SKM-1 treated with dmso at 0.1 percent for 144 hours (cell line): ENCODE data around the gene SNORC.

Experiments used
- DNase-seq: peaks from one replicate; lab custom pipeline; 2025; ENCODE audit not compliant: unreplicated experiment; lab: John Stamatoyannopoulos, UW

Gene SNORC

DNA sequence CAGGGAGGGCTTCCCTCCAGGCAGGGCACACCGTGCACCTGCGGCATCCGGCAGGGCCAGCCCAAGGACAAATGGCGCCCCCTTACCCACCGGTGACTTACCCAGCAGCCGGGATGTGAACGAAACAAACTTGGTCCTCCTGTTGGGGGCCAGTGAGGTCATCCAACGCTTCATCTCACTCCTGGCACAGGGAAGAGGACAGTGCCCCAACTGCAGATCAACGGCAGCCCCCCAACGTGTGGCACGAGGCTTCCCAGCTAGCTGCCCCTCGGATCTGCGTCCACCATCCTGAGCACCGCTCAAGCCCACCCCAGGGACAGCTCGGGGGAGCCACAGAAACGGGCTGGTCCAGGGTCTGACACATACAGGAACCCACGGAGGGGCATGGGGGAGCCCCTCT, 12.0 kb downstream of the SNORC start:
- DNase-seq, result no peak

DNA sequence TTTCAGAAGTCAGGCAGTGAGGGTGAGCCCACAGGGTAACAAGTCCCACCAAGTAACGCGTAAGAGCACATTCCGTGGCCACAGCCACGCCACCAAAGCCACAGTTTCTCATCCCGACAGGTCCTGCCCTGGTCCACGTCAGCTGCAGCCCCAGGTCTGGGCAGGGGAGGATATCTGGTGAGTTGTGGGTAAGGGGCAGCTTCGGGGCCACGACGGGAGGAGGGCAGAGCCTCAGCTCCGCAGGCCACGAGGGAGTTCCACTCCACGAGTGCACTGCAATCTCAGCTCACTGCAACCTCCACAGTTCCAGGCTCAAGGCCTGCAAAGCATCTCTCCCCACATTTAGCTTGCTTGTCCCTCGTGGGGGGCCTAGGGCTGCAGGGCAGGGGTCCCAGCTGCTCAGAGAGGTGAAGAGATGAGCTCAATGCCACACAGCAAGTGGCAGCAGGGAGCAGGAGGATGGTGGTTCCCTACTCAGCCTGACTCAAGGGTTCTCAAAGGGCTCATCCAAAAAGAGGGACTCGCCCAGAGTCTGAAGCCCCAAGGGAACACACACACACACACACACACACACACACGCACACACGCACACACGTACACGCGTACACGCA, 12.5 kb downstream of the SNORC start:
- no peak for DNase-seq

DNA sequence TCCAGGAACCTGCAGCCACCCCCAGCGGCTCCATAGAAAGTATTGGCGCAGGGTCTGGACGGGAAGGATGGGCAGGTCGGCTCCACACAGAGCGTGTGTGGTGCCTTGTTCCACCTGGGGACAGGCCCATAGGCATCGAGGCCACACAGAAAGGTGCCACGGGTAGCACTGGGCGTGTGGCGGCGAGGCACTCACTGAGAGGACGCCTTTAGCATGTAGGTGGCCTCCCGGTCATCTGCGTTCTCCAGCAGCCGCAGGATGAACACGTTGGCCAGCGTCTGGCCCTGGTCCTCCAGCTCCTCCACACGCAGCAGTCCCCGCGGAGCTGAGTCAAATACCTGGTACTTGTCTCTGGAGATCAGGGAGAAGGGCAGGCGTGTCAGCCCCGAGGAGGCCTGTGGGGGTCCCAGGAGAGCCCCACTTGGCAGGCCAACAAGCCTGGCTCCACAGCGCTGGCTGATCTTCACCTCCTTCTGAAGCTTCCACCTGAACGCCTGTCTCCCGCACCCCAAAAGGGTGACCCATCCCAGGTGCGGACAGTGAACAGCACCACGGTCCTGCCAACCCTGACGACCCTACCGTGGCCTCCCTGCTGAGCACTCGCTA, 13.2 kb downstream of the SNORC start:
- DNase-seq, result no peak

DNA sequence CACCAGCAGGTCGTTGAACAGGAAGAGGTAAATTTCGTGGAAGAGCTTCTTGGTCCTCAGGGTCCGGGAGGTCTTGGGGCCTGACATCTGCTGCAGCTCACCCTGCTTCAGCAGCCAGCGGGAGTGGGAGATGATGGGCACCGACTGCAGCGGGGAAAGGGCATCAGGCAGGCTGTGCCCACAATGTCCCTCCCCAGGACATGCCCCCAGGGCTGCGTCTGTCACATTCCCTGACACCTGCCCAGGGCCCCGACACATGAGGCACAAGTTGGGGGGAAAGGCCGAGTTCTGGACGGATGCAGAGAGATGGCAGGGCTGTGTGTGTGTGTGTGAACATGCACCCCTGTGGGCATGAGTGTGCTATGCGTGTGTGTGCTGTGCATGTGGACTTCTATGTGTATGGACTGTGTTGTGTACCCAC, 13.9 kb downstream of the SNORC start:
- no peak for DNase-seq

DNA sequence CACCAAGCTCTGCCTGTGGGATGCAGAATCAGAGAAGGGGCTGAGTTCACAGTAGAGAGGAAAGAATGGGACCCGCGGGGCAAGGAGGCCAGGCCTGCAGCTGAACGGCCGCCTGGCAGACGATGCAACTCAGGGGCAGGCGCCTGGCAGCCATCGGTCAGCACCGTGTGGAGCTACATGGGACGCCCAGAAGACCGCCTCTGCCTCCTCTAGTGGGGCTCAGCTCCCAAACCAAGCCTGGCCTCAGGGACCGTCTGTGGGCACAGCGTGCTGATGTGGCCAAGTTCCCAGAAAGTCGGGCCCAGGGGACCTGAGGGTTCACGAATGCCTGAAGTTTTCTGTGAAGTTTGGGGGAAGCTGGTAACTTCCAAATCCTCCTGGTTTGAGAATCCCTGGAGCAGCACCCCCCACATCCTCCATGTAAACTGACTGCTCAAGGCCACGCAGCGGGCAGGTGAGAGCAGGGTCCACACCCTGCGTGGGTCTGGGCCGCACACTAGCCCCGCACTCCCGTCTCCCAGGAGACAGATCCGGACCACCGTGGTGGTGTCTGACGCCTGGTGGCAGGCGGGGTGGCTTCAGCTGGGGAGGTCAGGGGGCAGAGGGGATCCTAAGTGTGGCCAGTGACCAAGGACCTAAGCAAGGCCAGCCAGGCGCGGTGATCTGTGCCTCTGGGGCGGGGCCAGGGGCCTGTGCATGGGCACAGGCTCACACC, 14.6 kb downstream of the SNORC start:
- DNase-seq, result no peak

DNA sequence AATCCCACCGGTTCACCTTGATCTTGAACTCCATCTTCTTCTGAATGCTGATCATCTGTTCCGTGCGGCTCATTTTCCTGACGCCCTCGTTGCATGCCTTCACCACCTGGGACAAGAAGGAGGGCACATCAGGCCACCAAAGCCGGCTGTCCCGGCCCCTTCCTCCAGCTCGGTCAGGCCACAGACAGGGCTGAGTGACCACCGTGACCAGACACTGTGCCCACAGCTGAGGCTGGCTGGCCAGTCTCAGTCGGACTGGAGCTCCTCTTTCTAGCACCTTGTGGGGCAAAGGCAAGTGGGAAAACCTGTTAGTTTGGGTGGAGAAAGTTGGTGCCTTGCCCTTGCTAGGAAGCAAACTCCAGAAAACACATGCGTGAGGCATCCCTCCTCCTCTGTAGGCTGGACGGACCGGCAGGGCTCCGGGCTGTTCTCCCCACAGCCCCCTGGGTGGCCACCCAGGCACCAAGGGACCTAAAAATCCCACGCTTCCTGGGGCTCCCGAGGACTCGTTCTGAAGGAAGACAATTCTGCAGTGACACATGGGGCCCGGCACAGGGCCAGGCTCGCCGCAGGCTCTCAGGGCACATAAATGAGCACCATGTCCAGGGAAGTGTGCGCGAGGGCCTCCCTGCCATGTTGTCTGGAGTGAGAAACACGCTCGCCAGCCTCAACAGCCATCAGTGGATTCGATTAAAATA, 15.3 kb downstream of the SNORC start:
- no peak for DNase-seq

DNA sequence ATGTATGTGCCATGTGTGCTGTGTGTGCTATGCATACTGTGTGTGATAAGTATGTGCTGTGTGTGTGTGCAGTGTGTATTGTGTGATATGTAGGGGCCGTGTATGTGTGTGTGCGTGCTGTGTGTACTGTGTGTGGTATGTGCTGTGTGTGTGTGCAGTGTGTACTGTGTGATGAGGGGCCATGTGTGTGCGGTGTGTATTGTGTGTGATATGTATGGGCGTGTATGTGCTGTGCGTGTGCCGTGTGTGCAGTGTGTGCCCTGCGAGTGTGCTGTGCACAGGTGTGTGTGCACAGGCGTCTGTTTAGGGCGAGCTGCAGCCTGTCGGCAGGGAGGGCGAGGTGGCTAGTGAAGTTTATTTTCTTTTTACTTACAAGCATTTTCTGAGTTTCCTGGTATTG, 16.1 kb downstream of the SNORC start:
- no peak for DNase-seq

DNA sequence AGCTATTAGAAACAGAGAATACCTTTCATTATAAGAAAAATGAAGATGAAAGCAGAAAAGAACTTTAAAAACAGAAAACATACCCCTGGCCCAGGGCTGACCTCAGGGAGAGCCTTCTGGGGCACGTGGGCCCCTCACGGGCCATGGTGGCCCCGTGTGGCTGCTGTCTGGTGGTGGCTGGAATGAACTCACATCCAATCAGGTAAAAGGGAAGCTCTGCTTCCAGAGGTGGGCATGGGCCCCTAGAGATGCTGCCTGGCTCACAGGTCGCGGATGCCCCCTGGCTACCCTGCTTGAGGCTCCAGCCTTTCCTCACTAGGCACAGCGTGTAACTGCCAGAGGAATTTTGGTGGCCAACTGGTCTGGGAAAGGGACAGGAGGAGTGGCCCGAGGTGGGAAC, 16.6 kb downstream of the SNORC start:
- no peak for DNase-seq

DNA sequence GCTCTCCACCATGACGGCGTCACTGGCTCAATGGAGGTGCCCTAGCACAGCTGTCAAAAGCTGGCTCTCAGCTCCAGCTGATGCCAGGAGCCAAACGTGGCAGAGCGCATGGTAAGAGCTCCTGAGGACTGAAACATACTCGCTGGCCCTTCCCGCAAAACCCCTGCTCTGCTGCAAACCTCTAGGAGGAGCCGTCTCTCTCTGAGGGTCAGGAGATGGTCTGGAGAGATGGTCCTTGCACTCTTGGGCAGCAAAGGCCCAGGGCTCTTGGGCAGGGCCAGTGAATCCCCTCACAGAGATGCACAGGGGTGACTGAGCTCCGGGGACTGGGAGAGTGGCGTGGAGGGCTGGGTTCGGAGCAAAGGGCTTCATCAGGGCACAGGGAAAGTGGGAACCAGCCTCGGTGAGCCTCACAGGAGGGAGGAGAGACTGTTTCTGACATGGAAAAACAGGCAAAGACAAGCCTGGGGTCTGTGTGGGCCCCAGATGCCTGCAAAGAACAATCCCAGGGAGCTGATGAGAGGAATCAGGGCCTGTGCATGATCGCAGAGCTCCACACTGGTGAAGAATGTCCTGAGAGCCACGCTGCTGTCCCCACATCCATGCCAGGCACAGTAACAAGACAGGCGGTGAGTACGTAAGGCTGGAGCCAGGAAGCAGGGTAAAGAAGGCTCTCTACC, 17.2 kb downstream of the SNORC start:
- DNase-seq, result no peak

DNA sequence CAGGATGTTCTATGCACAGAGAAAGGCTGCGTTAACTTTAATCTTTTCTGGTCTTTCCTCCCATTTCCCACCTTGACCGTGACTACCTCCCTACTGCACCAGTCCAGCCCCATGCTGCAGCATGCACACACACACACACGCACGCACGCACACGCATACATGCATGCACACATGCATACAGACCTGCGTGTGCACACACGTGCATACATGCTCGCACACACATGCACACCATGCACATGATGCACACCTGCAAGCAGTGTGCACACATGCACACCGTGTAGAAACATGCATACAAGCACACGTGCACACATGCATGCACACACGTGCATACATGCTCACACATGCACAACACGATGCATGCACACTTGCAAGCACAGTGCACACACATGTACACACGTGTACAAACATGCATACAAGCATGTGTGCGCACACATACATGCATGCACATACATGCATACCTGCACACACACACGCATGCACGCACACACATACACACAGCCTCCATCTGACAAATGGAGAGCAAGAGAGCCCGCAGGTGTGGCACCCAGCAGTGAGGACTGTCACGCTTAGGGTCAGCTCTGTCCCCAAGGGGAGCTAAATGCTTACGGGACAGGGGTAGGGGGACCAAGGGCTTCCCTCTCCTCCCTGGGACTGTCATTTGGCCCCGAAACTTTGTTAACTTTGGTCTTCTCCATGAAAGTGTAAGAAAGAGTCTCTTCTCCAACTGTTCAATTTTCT, 18.2 kb downstream of the SNORC start:
- DNase-seq, result no peak

DNA sequence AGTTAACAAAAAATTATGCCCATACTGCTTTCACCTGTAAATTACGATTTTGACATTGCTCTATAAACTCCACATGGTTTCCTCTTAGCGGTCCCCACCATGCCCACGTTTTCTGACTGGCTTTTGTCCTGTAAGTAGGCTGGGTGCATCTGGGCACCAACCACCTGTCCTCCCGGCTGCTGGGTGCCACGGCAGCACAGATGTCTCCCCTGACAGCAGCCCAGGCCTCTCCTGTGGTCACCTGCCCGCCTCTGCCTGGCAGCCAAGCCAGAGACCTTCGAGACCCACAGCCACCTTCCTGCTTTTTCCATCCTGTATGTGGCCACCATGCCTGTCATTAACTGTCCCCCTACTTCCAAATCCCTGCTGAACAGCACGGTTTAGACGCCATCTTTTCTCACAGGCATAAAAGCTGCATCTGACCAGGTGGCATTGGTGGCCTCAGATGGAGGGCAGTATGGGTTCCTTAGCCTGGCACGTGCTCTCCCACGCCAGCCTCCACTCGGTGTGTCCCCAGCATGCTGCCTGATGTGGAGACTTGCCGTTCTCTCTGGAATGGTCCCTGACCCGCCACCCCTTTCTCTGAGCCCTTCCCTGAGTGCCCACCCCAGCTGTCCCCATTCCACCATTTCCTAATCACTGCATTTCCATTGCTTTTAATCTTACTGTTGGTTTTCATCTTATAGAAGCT, 18.9 kb downstream of the SNORC start:
- DNase-seq, result no peak

DNA sequence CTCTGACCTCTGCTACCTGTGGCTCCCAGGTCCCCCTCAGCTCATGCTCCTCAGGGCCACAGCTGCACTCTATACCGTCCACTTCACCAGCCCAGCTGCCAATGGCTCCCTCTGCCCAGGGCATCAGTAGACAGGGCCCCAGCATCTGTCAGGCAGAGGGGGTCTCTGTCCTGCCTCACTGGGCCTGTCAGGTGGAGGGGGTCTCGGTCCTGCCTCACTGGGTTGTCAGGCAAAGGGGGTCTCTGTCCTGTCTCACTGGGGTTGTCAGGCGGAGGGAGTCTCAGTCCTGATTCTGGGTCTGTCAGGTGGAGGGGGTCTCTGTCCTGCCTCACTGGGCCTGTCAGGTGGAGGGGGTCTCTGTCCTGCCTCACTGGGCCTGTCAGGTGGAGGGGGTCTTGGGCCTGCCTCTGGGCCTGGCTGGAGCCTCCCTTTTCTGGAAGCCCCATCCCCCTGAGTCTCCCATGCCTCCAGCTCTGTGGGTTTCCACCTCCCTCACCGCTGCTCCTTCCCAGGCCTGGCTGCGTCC, 19.9 kb downstream of the SNORC start:
- no peak for DNase-seq

DNA sequence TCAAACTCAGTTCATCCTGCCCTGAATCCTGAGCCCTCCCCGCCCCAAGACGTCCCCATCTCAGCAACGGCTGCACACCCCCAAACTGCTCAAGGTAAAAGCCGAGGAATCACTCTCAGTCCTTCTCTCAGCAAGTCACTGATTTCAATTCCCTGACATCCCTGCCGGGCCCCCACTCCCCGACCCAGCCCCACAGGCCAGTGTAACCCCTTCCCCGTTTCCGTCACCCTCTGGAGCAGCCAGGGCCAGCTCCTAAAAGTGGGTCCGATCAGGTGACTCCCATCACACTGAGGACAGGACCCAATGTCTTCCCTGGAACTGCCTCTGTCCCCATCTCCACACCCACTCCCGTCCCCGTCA, 20.5 kb downstream of the SNORC start:
- DNase-seq, result no peak

DNA sequence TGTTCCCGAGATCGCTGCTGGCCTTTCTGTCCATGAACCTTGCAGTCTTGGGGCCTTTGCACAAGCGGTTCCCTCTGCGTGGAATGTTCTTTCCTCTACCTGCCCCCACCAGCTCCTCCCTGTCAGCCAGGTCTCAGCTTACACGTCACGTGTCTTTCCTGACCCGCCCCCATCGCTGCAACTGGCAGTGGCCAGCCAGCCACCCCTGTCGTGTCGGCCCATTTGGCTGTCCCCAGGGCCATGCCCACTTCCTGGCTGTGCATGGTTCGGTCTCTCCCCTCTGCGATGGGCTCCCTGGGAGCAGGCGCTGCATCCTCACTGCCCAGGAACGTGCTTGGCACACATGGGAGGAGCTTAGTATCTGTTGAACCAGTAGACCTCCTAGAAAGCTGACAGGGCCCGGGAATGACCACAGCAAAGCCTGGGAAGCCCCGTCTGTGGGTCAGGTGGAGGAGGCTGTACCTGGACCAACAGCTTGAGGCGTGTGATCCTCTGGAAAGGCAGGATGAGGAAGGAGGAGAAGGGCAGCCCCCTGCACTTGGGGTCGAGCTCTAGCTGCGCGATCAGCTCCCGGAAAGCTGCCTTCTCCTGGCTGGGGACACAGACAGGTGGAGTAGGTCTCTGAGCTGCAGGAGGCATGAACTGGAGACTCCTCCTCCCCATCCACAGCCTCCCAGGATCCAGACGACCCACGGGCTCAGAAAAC, 21.0 kb downstream of the SNORC start:
- no peak for DNase-seq

DNA sequence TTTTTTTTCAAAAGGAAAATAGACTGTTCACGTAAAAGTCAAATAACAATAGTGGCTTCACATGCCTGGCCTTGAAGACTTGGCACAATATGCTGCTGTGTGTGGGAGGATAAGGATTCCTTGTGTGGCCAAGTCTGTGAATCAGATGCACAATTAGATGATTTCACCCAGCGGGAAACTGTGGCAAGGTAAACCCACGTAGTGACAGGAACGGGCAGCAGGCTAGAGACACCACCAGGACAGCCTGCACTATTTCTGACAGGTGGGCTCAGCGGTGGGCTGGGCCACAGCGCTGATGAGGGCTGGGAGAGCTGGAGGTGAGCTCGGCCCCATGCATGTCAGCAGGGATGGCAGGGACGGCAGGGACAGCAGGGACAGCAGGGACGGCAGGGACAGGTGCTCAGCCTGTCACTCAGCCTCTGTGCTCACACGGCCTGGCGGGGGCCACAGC, 21.6 kb downstream of the SNORC start:
- no peak for DNase-seq

DNA sequence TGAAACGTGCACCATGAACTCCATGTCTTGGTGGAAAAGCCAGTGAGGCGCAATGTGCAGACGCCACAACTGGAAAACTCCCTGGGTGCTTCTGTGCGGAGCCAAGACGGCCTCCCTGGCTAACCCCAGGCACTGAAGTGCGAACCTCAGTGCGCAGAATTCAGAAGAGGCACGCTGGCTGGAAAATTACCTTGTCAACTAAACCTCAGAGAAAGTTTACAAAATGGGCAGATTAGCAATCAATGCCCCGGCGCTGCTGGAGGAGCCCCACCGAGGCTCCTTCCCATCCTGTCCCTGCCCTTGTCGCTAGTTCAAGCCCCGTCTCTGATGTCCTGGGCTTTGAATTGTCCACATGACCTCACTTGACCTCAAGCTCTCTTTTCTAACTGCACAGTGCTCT, 22.2 kb downstream of the SNORC start:
- no peak for DNase-seq

DNA sequence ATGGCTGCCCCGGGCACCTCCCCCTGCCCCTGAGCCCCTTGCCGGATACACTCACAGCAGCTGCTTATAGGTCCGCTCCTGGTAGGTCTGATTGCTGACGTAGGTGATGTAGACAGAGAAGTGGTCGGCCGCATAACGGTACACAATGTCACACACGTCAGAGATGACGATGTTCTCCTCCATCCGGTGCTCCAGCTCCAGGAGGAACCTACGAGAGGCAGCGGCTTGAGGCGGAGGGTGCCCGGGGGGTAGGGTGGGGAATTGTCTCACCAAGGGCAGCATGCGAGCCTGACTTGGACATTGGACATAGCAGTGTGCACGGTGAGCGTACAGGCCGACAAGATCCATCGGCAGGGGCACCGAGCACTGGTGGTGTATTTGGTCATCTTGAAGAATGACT, 22.8 kb downstream of the SNORC start:
- no peak for DNase-seq

DNA sequence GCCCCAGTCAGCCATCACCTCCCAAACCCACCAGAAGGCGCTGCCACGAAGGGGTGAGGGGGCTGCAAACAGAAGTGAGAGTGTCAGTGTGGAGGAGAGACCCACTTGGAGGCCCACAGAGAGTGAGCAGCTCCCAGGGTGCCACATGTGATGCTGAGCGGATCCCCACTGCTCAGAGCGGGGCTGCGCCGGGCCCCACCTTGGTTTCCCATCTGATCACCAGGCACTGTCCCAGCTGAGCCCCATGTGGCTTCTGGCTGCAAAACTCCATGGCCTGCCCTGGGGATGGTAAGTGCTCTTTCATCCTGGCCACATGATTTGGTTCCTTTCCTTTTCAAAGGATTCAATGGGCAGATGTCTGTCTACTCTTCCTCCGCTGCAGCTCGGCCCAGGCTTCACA, 23.8 kb downstream of the SNORC start:
- DNase-seq, result no peak

DNA sequence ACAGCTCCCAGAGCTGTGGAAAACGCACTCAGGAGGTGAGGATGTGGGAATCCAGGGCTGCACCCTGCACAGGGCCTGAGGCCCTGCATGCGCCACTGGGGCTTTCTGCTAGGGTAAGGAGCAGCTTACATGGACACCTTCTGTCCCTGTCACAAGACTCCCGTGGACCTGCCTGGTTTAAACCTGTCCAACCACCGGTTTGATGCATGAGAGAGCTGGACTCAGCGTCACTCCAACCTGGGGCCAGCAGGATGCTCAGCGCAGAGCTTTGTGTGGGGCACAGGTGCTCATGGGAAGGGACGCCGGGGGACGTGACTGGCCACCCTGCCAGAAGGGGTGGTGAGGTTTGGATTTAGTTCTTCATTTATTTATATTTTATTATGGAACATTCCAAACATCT, 24.2 kb downstream of the SNORC start:
- no peak for DNase-seq
